Activated naive CD4-positive, alpha-beta T cell treated with anti-CD3 and anti-CD28 coated beads, Interleukin-2, amount 50 U/mL, for 72 hours (primary cell): ENCODE results near the gene EHD3. TPM values are rescaled to one million over a fixed set of nuclear protein-coding genes. Genes with fewer than 3 reads are reported as not detected.

ENCODE experiments used
- ATAC-seq, 2 donors: fragments of 150-1000 bp; cut with Tn5 transposase; 2 replicates each; pipeline ENCODE4 v1.10.0; 2021; ENCODE audit warnings: mild to moderate bottlenecking in 2 of 2, moderate library complexity in 2 of 2
- DNase-seq, 2 donors: peaks; one replicate each; pipeline ENCODE4 v3.0.0; 2021 to 2022; ENCODE audit warnings: low spot score in 2 of 2
- H3K27ac Mint-ChIP-seq, 2 donors: one replicate each; pipeline ENCODE4 v1.8.0; 2022; ENCODE audit warnings: mild to moderate bottlenecking in 2 of 2, mixed read lengths in 2 of 2
- H3K36me3 Mint-ChIP-seq, 2 donors: one replicate each; pipeline ENCODE4 v1.8.0; 2022; ENCODE audit warnings: mixed read lengths in 2 of 2
- H3K9me3 Mint-ChIP-seq, 2 donors: one replicate each; pipeline ENCODE4 v1.8.0; 2022; ENCODE audit warnings: mixed read lengths in 2 of 2
- total RNA-seq, 2 donors: library from RNA; stranded (reverse); gene quantifications; one replicate each; pipeline ENCODE4 v1.2.3, GENCODE V29; 2022

Gene EHD3
- total RNA-seq, 2 donors from 2014 or later: 0.48 to 1.9 TPM

- no peaks in the 10 kb centered on the region for H3K9me3 Mint-ChIP-seq
- no peak overlapping the region for H3K27ac Mint-ChIP-seq
- ATAC-seq (no peak), DNase-seq (no peak)
- no peaks in the 10 kb centered on the region for H3K36me3 Mint-ChIP-seq
These were observed 29.2 kb upstream of the EHD3 start for GRCh38 chr2:31204783-31205182.

GRCh38 chr2:31205186-31205585 is 28.8 kb upstream of the EHD3 start:
- Mint-ChIP-seq H3K36me3 (no peaks in the 10 kb centered on the region), H3K27ac (no peak overlapping the region), H3K9me3 (no peaks in the 10 kb centered on the region)
- ATAC-seq (no peak), DNase-seq (no peak)

- no peak for ATAC-seq
- H3K36me3 Mint-ChIP-seq: no peaks in the 10 kb centered on the region
- H3K9me3 Mint-ChIP-seq: no peaks in the 10 kb centered on the region
- DNase-seq: no peak
- no peak overlapping the region for H3K27ac Mint-ChIP-seq
These were observed 28.3 kb upstream of the EHD3 start for GRCh38 chr2:31205613-31206012.

GRCh38 chr2:31207790-31208189 is 26.2 kb upstream of the EHD3 start:
- no peak overlapping the region for H3K27ac Mint-ChIP-seq
- ATAC-seq (no peak), DNase-seq (no peak)
- no peaks in the 10 kb centered on the region for H3K9me3 Mint-ChIP-seq
- no peaks in the 10 kb centered on the region for H3K36me3 Mint-ChIP-seq

GRCh38 chr2:31208240-31208639 is 25.7 kb upstream of the EHD3 start:
- H3K9me3 Mint-ChIP-seq: no peaks in the 10 kb centered on the region
- DNase-seq (no peak), ATAC-seq (no peak)
- H3K36me3 Mint-ChIP-seq: no peaks in the 10 kb centered on the region
- peak overlapping the region in 1 of 2 donors; percentile 44 for H3K27ac Mint-ChIP-seq

GRCh38 chr2:31212659-31213600 is 21.0 kb upstream of the EHD3 start:
- DNase-seq (no peak), ATAC-seq (no peak)
- Mint-ChIP-seq H3K36me3 (no peaks in the 10 kb centered on the region), H3K27ac (no peak overlapping the region), H3K9me3 (no peaks in the 10 kb centered on the region)

GRCh38 chr2:31213601-31214443 is 20.1 kb upstream of the EHD3 start:
- no peaks in the 10 kb centered on the region for H3K9me3 Mint-ChIP-seq
- ATAC-seq: no peak

GRCh38 chr2:31214444-31214915 is 19.5 kb upstream of the EHD3 start:
- Mint-ChIP-seq H3K27ac (no peak overlapping the region), H3K9me3 (no peaks in the 10 kb centered on the region), H3K36me3 (no peaks in the 10 kb centered on the region)
- no peak for ATAC-seq
- DNase-seq: no peak

More at GRCh38 chr2:31213601-31214443, 20.1 kb upstream of the EHD3 start:
- Mint-ChIP-seq H3K27ac (no peak overlapping the region), H3K36me3 (no peaks in the 10 kb centered on the region)
- DNase-seq: no peak

- H3K36me3 Mint-ChIP-seq: no peaks in the 10 kb centered on the region
- DNase-seq (no peak), ATAC-seq (peak; percentile 38 to 65)
- no peak overlapping the region for H3K27ac Mint-ChIP-seq
- no peaks in the 10 kb centered on the region for H3K9me3 Mint-ChIP-seq
These were observed 17.2 kb upstream of the EHD3 start for GRCh38 chr2:31216734-31217133.

GRCh38 chr2:31217465-31218200 is 16.3 kb upstream of the EHD3 start, which contains the start of gene CAPN14:
Gene CAPN14 (minus strand): TSS chr2:31217515. CDS start chr2:31205447, 12,068 bp downstream.
- no peak for DNase-seq
- H3K36me3 Mint-ChIP-seq: no peaks in the 10 kb centered on the region
- peak; percentile 81 to 86 for ATAC-seq
- H3K27ac Mint-ChIP-seq: no peak within 1 kb of the TSS
- H3K9me3 Mint-ChIP-seq: no peaks in the 10 kb centered on the region

- H3K9me3 Mint-ChIP-seq: no peaks in the 10 kb centered on the region
- H3K27ac Mint-ChIP-seq: no peak overlapping the region
These were observed 14.6 kb upstream of the EHD3 start for GRCh38 chr2:31219131-31219969.

GRCh38 chr2:31221544-31221943 is 12.4 kb upstream of the EHD3 start:
- H3K9me3 Mint-ChIP-seq: no peaks in the 10 kb centered on the region
- H3K27ac Mint-ChIP-seq: no peak overlapping the region
- ATAC-seq (peak in 1 of 2 donors; percentile 39), DNase-seq (no peak)
- no peaks in the 10 kb centered on the region for H3K36me3 Mint-ChIP-seq

More at GRCh38 chr2:31219131-31219969, 14.6 kb upstream of the EHD3 start:
- no peaks in the 10 kb centered on the region for H3K36me3 Mint-ChIP-seq
- ATAC-seq (peak in 1 of 2 donors; percentile 37), DNase-seq (no peak)

GRCh38 chr2:31222071-31222470 is 11.9 kb upstream of the EHD3 start:
- DNase-seq (no peak), ATAC-seq (no peak)
- Mint-ChIP-seq H3K27ac (no peak overlapping the region), H3K9me3 (no peaks in the 10 kb centered on the region), H3K36me3 (no peaks in the 10 kb centered on the region)

- no peak for ATAC-seq
- Mint-ChIP-seq H3K9me3 (no peaks in the 10 kb centered on the region), H3K36me3 (no peaks in the 10 kb centered on the region), H3K27ac (no peak overlapping the region)
- no peak for DNase-seq
These were observed 10.9 kb upstream of the EHD3 start for GRCh38 chr2:31223026-31223425.

GRCh38 chr2:31223749-31224148 is 10.2 kb upstream of the EHD3 start:
- H3K9me3 Mint-ChIP-seq: no peaks in the 10 kb centered on the region
- DNase-seq: no peak
- no peaks in the 10 kb centered on the region for H3K36me3 Mint-ChIP-seq
- ATAC-seq: no peak
- H3K27ac Mint-ChIP-seq: no peak overlapping the region

GRCh38 chr2:31226266-31226665 is 7.7 kb upstream of the EHD3 start:
- DNase-seq: no peak
- Mint-ChIP-seq H3K9me3 (no peaks in the 10 kb centered on the region), H3K36me3 (no peaks in the 10 kb centered on the region), H3K27ac (no peak overlapping the region)
- no peak for ATAC-seq
